NCI-H2196 treated with DMSO at 0.1 percent for 48 hours (cell line): Measurements from ENCODE around the gene GRIA3.
"Not testable (repeated sequence)": the region's sequence is repeated elsewhere in the genome, so short reads cannot be mapped to it uniquely, and the experiment has no call there.

Experiments used
- DNase-seq: peaks from one replicate; lab custom pipeline; 2025; ENCODE audit not compliant: unreplicated experiment; lab: John Stamatoyannopoulos, UW

GRIA3 gene

DNA sequence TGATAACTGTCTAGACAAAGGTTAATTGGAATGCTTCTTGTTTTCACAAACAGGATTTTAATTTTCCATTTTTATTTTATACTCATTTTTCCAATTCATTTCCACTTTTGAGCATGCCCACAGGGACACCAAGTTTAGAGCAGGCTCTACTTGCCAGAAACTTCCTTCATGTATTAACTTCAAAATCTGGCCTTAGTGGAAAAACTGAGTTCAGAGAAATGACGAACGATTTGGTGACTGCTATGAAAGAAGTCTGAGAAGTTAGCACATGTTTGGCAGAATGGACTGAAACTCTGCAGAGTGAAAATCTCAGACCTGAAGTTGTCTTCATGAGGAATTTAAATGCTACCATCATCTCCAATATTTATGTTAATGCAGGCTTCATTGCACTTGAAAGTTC, 334.7 kb downstream of the GRIA3 start:
- DNase-seq: no peak

DNA sequence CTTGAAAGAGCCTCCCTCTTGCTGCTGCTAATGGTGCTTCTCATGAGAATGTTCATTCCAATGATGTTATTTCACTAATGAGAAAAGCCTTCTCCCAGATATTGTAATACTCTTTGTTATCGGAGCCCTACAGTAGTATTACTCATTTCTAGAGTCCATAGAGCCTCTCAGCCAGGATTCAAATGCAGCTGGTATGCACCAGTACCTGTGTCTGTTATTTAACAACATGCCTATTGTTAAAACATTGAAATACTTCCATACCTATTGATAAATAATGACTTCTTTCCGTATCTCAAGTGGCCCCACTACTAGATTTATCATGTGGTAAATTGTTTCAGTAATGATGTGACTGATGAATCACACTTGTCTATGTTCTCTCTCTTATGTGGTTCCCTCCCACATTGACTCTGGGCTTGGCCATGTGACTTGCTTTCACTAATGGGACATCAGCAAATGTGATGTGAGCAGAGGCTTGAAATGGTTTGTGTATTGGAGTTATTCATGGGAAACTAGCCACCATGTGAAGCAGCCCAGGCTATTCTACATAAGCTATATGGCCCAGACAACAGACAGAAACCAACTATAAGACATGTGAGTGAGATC, 341.1 kb downstream of the GRIA3 start:
- no peak for DNase-seq

GRCh38 chrX:123530726-123531125, 346.6 kb downstream of the GRIA3 start:
- not testable (repeated sequence) for DNase-seq
